Type B pancreatic cell (in vitro differentiated cells): ENCODE data around the gene ARID1A. TPM values are rescaled to one million over a fixed set of nuclear protein-coding genes. Genes with fewer than 3 reads are reported as not detected.

Experiments used
- DNase-seq: peaks from one replicate; pipeline ENCODE4 v3.0.0; 2021; ENCODE audit warnings: mixed read lengths; ENCODE audit not compliant: unreplicated experiment; ENCODE audit errors: extremely low spot score
- H3K27ac Mint-ChIP-seq: 2 replicates; pipeline ENCODE4 v1.8.0; 2021; ENCODE audit warnings: mild to moderate bottlenecking, mixed read lengths
- H3K27me3 Mint-ChIP-seq: 2 replicates; pipeline ENCODE4 v1.8.0; 2021; ENCODE audit warnings: mixed read lengths
- H3K36me3 Mint-ChIP-seq: 2 replicates; pipeline ENCODE4 v1.8.0; 2021; ENCODE audit warnings: mixed read lengths
- H3K4me1 Mint-ChIP-seq: one replicate; pipeline ENCODE4 v1.8.0; 2021; ENCODE audit warnings: mixed read lengths; ENCODE audit not compliant: unreplicated experiment
- H3K4me3 Mint-ChIP-seq: 2 replicates; pipeline ENCODE4 v1.8.0; 2021; ENCODE audit warnings: mild to moderate bottlenecking, mixed read lengths
- H3K9me3 Mint-ChIP-seq: 2 replicates; pipeline ENCODE4 v1.8.0; 2021; ENCODE audit warnings: mixed read lengths
- CTCF ChIP-seq: fragments of 200-600 bp; sonication (generic); conservative IDR thresholded peaks from 2 replicates; pipeline ENCODE4 v1.5.0; 2021; ENCODE audit warnings: antibody characterized with exemption, mild to moderate bottlenecking
- total RNA-seq: library from RNA; stranded (reverse); gene quantifications from 2 replicates; pipeline ENCODE4 v1.2.1, GENCODE V29; 2021; ENCODE audit warnings: low replicate concordance

ARID1A gene
- total RNA-seq, 1 donor from 2014 or later = 121 TPM

- Mint-ChIP-seq H3K27me3 (no peaks in the 10 kb centered on the region), H3K27ac (peak overlapping the region; percentile 99), H3K4me3 (no peak overlapping the region), H3K36me3 (peaks cover 15% of the 10 kb centered on the region), H3K4me1 (peaks cover 71% of the 10 kb centered on the region), H3K9me3 (no peaks in the 10 kb centered on the region)
- no peak for DNase-seq
- no peak for TF ChIP-seq CTCF
Observed at GRCh38 chr1:26784886-26785285, 89.1 kb downstream of the ARID1A start.

GRCh38 chr1:26785611-26786436, 90.0 kb downstream of the ARID1A start:
- H3K27me3 Mint-ChIP-seq = no peaks in the 10 kb centered on the region
- peaks cover 73% of the 10 kb centered on the region for H3K4me1 Mint-ChIP-seq
- no peak for DNase-seq
- peaks cover 15% of the 10 kb centered on the region for H3K36me3 Mint-ChIP-seq
- no peaks in the 10 kb centered on the region for H3K9me3 Mint-ChIP-seq
- peak overlapping the region; percentile 99 for H3K4me3 Mint-ChIP-seq
- peak overlapping the region; percentile 99 for H3K27ac Mint-ChIP-seq
- no peak for TF ChIP-seq CTCF

GRCh38 chr1:26786437-26787380, 90.9 kb downstream of the ARID1A start:
- Mint-ChIP-seq H3K4me3 (peak overlapping the region; percentile 99), H3K27me3 (no peaks in the 10 kb centered on the region), H3K27ac (peak overlapping the region; percentile 99), H3K36me3 (peaks cover 10% of the 10 kb centered on the region), H3K9me3 (no peaks in the 10 kb centered on the region), H3K4me1 (peaks cover 68% of the 10 kb centered on the region)
- no peak for DNase-seq
- no peak for TF ChIP-seq CTCF

- H3K36me3 Mint-ChIP-seq = peaks cover 7% of the 10 kb centered on the region
- H3K9me3 Mint-ChIP-seq = no peaks in the 10 kb centered on the region
- DNase-seq = no peak
- peaks cover 66% of the 10 kb centered on the region for H3K4me1 Mint-ChIP-seq
- peak overlapping the region; percentile 99 for H3K4me3 Mint-ChIP-seq
- TF ChIP-seq CTCF = no peak
- peak overlapping the region; percentile 99 for H3K27ac Mint-ChIP-seq
- no peaks in the 10 kb centered on the region for H3K27me3 Mint-ChIP-seq
Observed at GRCh38 chr1:26787381-26787705, 91.5 kb downstream of the ARID1A start.

GRCh38 chr1:26787706-26788514, 92.1 kb downstream of the ARID1A start, which contains the start of gene PIGV:
Gene PIGV, plus strand, starts transcription at chr1:26787950. Its CDS starts 2,866 bp downstream, at chr1:26790816.
- H3K27ac Mint-ChIP-seq = peak within 1 kb of the TSS; percentile 99
- peaks cover 60% of the 10 kb centered on the region for H3K4me1 Mint-ChIP-seq
- DNase-seq = peak; percentile 95
- peaks cover 4% of the 10 kb centered on the region for H3K36me3 Mint-ChIP-seq
- H3K4me3 Mint-ChIP-seq = peak within 1 kb of the TSS; percentile 99
- no peaks in the 10 kb centered on the region for H3K9me3 Mint-ChIP-seq
- TF ChIP-seq CTCF = peak; percentile 52
- no peaks in the 10 kb centered on the region for H3K27me3 Mint-ChIP-seq
